IMR-90 (cell line): Measurements from ENCODE around the gene PLXNA4. TPM values are rescaled to one million over a fixed set of nuclear protein-coding genes. Genes with fewer than 3 reads are reported as not detected.

Experiments
- ATAC-seq: fragments of 200-7000 bp; cut with Tn5 transposase; 2 replicates; pipeline ENCODE4 v1.9.1; 2020; ENCODE audit warnings: low read depth, mild to moderate bottlenecking, moderate library complexity
- BruUV-seq: library from RNA; stranded (reverse); fragments of 400-500 nt; replicated peaks from 2 replicates; lab custom pipeline; 2021; lab: Mats Ljungman, UMichigan
- CTCF ChIA-PET: fragments of 300-600 bp; formaldehyde crosslinking; extraction: SDS; loops from one replicate; lab custom pipeline; 2021; ENCODE audit warnings: antibody characterized with exemption; lab: Yijun Ruan, JAX
- POLR2A ChIA-PET: fragments of 300-600 bp; sonication (Branson Sonifier 250); formaldehyde crosslinking; loops from one replicate; lab custom pipeline; 2022; ENCODE audit warnings: antibody characterized with exemption; ENCODE audit not compliant: unreplicated experiment; lab: Charles Lee
- DNase-seq: peaks from one replicate; pipeline ENCODE4 v3.0.0; 2013
- H2AFZ ChIP-seq: replicated peaks from 2 replicates; pipeline ENCODE3; 2013; ENCODE audit warnings: low read length, mild to moderate bottlenecking; ENCODE audit not compliant: poor library complexity
- H2AK5ac ChIP-seq: 2 replicates; pipeline ENCODE4 v1.6.1; 2013; ENCODE audit warnings: low read depth, low read length, inconsistent platforms
- H2AK9ac ChIP-seq: replicated peaks from 2 replicates; pipeline ENCODE3; 2013; ENCODE audit warnings: mild to moderate bottlenecking, low read depth, low read length, moderate library complexity; ENCODE audit not compliant: poor library complexity
- H2BK120ac ChIP-seq: 2 replicates; pipeline ENCODE4 v1.6.1; 2013; ENCODE audit warnings: low read depth, low read length, inconsistent platforms
- H2BK15ac ChIP-seq: 3 replicates; pipeline ENCODE4 v1.6.1; 2013; ENCODE audit warnings: low read depth, low read length, inconsistent platforms
- H2BK20ac ChIP-seq: 2 replicates; pipeline ENCODE4 v1.6.1; 2013; ENCODE audit warnings: low read depth, mild to moderate bottlenecking, inconsistent platforms, low read length, moderate library complexity
- H2BK5ac ChIP-seq: 2 replicates; pipeline ENCODE4 v1.6.1; 2013; ENCODE audit warnings: mild to moderate bottlenecking, low read depth, low read length, inconsistent platforms; ENCODE audit not compliant: poor library complexity, severe bottlenecking
- H3K14ac ChIP-seq: replicated peaks from 2 replicates; pipeline ENCODE4 v1.6.1; 2013; ENCODE audit warnings: low read depth, low read length, inconsistent platforms
- H3K18ac ChIP-seq: 2 replicates; pipeline ENCODE4 v1.6.1; 2013; ENCODE audit warnings: low read depth, low read length, control low read depth
- H3K23ac ChIP-seq: 2 replicates; pipeline ENCODE4 v1.6.1; 2013; ENCODE audit warnings: low read depth, low read length, inconsistent platforms
- H3K27ac ChIP-seq: 2 replicates; pipeline ENCODE4 v1.5.1; 2013; ENCODE audit warnings: mild to moderate bottlenecking, control low read depth, low read length; ENCODE audit not compliant: insufficient read depth
- H3K27me3 ChIP-seq: 2 replicates; pipeline ENCODE4 v1.6.1; 2013; ENCODE audit warnings: low read length; ENCODE audit not compliant: control insufficient read depth, insufficient read depth
- H3K36me3 ChIP-seq: 2 replicates; pipeline ENCODE4 v1.6.1; 2013; ENCODE audit warnings: low read length, mixed read lengths; ENCODE audit not compliant: control insufficient read depth, insufficient read depth
- H3K4ac ChIP-seq: 2 replicates; pipeline ENCODE4 v1.6.1; 2013; ENCODE audit warnings: low read depth, low read length, inconsistent platforms
- H3K4me1 ChIP-seq: 2 replicates; pipeline ENCODE4 v1.6.1; 2013; ENCODE audit warnings: low read length, mixed read lengths; ENCODE audit not compliant: control insufficient read depth, insufficient read depth
- H3K4me2 ChIP-seq: 2 replicates; pipeline ENCODE4 v1.6.1; 2013; ENCODE audit warnings: low read depth, mild to moderate bottlenecking, control low read depth, low read length, moderate library complexity
- H3K4me3 ChIP-seq: 2 replicates; pipeline ENCODE4 v1.5.1; 2013; ENCODE audit warnings: low read depth, mild to moderate bottlenecking, control low read depth, low read length, moderate library complexity; ENCODE audit not compliant: insufficient read depth
- H3K56ac ChIP-seq: 2 replicates; pipeline ENCODE4 v1.6.1; 2013; ENCODE audit warnings: low read length, inconsistent platforms; ENCODE audit not compliant: insufficient read depth; ENCODE audit errors: extremely low read depth
- H3K79me1 ChIP-seq, 2 experiments: 2 replicates each; pipeline ENCODE4 v1.6.1; 2013; ENCODE audit warnings: low read length in 2 of 2, inconsistent platforms in 1 of 2, low read depth in 1 of 2
- H3K9ac ChIP-seq: 2 replicates; pipeline ENCODE4 v1.6.1; 2013; ENCODE audit warnings: low read depth, low read length, control low read depth
- H3K9me1 ChIP-seq: 2 replicates; pipeline ENCODE4 v1.6.1; 2013; ENCODE audit warnings: low read length, inconsistent platforms; ENCODE audit not compliant: insufficient read depth
- H3K9me3 ChIP-seq: 2 replicates; pipeline ENCODE4 v1.6.1; 2013; ENCODE audit warnings: low read length; ENCODE audit not compliant: control insufficient read depth, insufficient read depth
- H4K20me1 ChIP-seq: 2 replicates; pipeline ENCODE4 v1.6.1; 2013; ENCODE audit warnings: low read length, inconsistent platforms; ENCODE audit not compliant: insufficient read depth
- H4K5ac ChIP-seq: 2 replicates; pipeline ENCODE4 v1.6.1; 2013; ENCODE audit warnings: mild to moderate bottlenecking, low read depth, low read length, control low read depth
- H4K8ac ChIP-seq, 2 experiments: 2 replicates each; pipeline ENCODE4 v1.6.1; 2013; ENCODE audit warnings: low read depth in 2 of 2, low read length in 2 of 2, control low read depth in 1 of 2, inconsistent platforms in 1 of 2
- H4K91ac ChIP-seq: 2 replicates; pipeline ENCODE4 v1.6.1; 2013; ENCODE audit warnings: low read depth, low read length, inconsistent platforms; ENCODE audit not compliant: insufficient read depth
- BHLHE40 ChIP-seq: fragments of 150-350 bp; IDR thresholded peaks from 2 replicates; pipeline ENCODE4 v1.6.1; 2016; ENCODE audit warnings: mild to moderate bottlenecking, low read depth, low read length
- CEBPB ChIP-seq: IDR thresholded peaks from 2 replicates; pipeline ENCODE4 v1.6.1; 2012; ENCODE audit warnings: low read depth, low read length, improper control_type of control experiment
- CHD1 ChIP-seq: IDR thresholded peaks from 2 replicates; pipeline ENCODE4 v1.6.1; 2012; ENCODE audit warnings: low read depth, low read length, improper control_type of control experiment
- CTCF ChIP-seq: conservative IDR thresholded peaks from 2 replicates; pipeline ENCODE4 v1.5.1; 2012; ENCODE audit warnings: mild to moderate bottlenecking, low read depth, low read length, improper control_type of control experiment
- FOS ChIP-seq: fragments of 150-350 bp; IDR thresholded peaks from 2 replicates; pipeline ENCODE4 v1.6.1; 2016; ENCODE audit warnings: low read depth, low read length
- MAFK ChIP-seq: IDR thresholded peaks from 2 replicates; pipeline ENCODE4 v1.6.1; 2012; ENCODE audit warnings: low read depth, low read length, improper control_type of control experiment
- MAZ ChIP-seq: IDR thresholded peaks from 2 replicates; pipeline ENCODE4 v1.6.1; 2012; ENCODE audit warnings: low read depth, mild to moderate bottlenecking, low read length, improper control_type of control experiment, moderate library complexity, borderline replicate concordance
- MXI1 ChIP-seq: IDR thresholded peaks from 2 replicates; pipeline ENCODE4 v1.6.1; 2012; ENCODE audit warnings: low read depth, mild to moderate bottlenecking, low read length, moderate library complexity, borderline replicate concordance
- NFE2L2 ChIP-seq: fragments of 150-350 bp; IDR thresholded peaks from 2 replicates; pipeline ENCODE4 v1.6.1; 2016; ENCODE audit warnings: low read depth, mild to moderate bottlenecking, low read length
- POLR2A ChIP-seq: IDR thresholded peaks from 2 replicates; pipeline ENCODE4 v1.6.1; 2012; ENCODE audit warnings: mild to moderate bottlenecking, low read depth, low read length
- RAD21 ChIP-seq: IDR thresholded peaks from 2 replicates; pipeline ENCODE4 v1.6.1; 2012; ENCODE audit warnings: low read length, improper control_type of control experiment
- RCOR1 ChIP-seq: IDR thresholded peaks from 2 replicates; pipeline ENCODE4 v1.6.1; 2012; ENCODE audit warnings: mild to moderate bottlenecking, low read length, improper control_type of control experiment; ENCODE audit not compliant: insufficient replicate concordance
- RFX5 ChIP-seq: IDR thresholded peaks from 2 replicates; pipeline ENCODE4 v1.8.0; 2012; ENCODE audit warnings: low read depth, mild to moderate bottlenecking, low read length, moderate library complexity
- SMC3 ChIP-seq: fragments of 150-350 bp; IDR thresholded peaks from 2 replicates; pipeline ENCODE4 v1.6.1; 2016; ENCODE audit warnings: low read depth, mild to moderate bottlenecking, antibody characterized with exemption, low read length, moderate library complexity
- USF2 ChIP-seq: fragments of 150-350 bp; IDR thresholded peaks from 2 replicates; pipeline ENCODE4 v1.6.1; 2017; ENCODE audit warnings: mild to moderate bottlenecking, antibody characterized with exemption, low read length, low read depth
- WGBS, 2 experiments: methylation state at CpG; one replicate each; pipeline versions ENCODE4 v1.1.5 to v1.1.7; 2013; ENCODE audit warnings: missing lambda C conversion rate in 2 of 2; ENCODE audit not compliant: insufficient read length in 1 of 2; ENCODE audit errors: extremely low coverage in 2 of 2; 5-methylcytosine and 5-hydroxymethylcytosine counted together
- dilution Hi-C: fragments of 300-500 bp; cut with HindIII; formaldehyde crosslinking; loops from one replicate; pipeline ENCODE4 v1.14.3; 2018; ENCODE audit warnings: low sequenced_read_pairs; ENCODE audit not compliant: unreplicated experiment
- in situ Hi-C: fragments of 300-500 bp; cut with MboI; formaldehyde crosslinking; loops from 3 replicates; pipeline ENCODE4 v1.14.3; 2019; ENCODE audit warnings: low sequenced_read_pairs, inconsistent platforms, mixed read lengths
- intact Hi-C: fragments of 100-400 bp; cut with micrococcal nuclease; formaldehyde crosslinking; loops from 2 replicates; pipeline ENCODE4 v1.10.0; 2022
- polyA plus RNA-seq, 3 experiments: library from polyadenylated mRNA; depleted of rRNA; stranded (reverse); fragments of >200 nt; gene quantifications; 2 replicates each; pipeline ENCODE4 v1.2.3, GENCODE V29; 2012; ENCODE audit warnings: low replicate concordance in 1 of 3
- total RNA-seq: library from RNA; depleted of rRNA; stranded (reverse); fragments of >200 nt; gene quantifications from 2 replicates; pipeline ENCODE4 v1.2.3, GENCODE V29; 2012

Gene PLXNA4
- total and polyA plus RNA-seq, 2 of the 4 experiments (the other 2 are of a cell fraction) = under 0.01 TPM

- CTCF ChIA-PET = no interaction called here
- no peak for TF ChIP-seq MAZ
- TF ChIP-seq FOS = no peak
- TF ChIP-seq USF2 = no peak
- TF ChIP-seq RCOR1 = no peak
- TF ChIP-seq MXI1 = no peak
- TF ChIP-seq NFE2L2 = no peak
- no peak for TF ChIP-seq RAD21
- TF ChIP-seq CEBPB = no peak
- no peak for TF ChIP-seq CHD1
- no peak for TF ChIP-seq RFX5
- no peak for TF ChIP-seq SMC3
- TF ChIP-seq POLR2A = no peak
- TF ChIP-seq MAFK = no peak
- TF ChIP-seq BHLHE40 = no peak
- no peak for TF ChIP-seq CTCF
These were observed 415.4 kb downstream of the PLXNA4 start for GRCh38 chr7:132160611-132161532.

More at GRCh38 chr7:132160611-132161532, 415.4 kb downstream of the PLXNA4 start:
- Histone ChIP-seq H3K23ac (no peak overlapping the region), H3K9ac (no peak overlapping the region), H3K18ac (no peak overlapping the region), H4K91ac (no peak overlapping the region), H2AK5ac (no peak overlapping the region), H3K4me2 (no peak overlapping the region), H3K14ac (no peak overlapping the region), H2AFZ (no peak overlapping the region), H2BK120ac (no peak overlapping the region), H2BK15ac (no peak overlapping the region), H3K27ac (no peak overlapping the region), H3K4me3 (no peak overlapping the region), H3K4me1 (no peaks in the 10 kb centered on the region), H3K27me3 (no peaks in the 10 kb centered on the region; the same call in 1 of the 2 replicates), H3K4ac (no peak overlapping the region), H4K5ac (no peak overlapping the region), H3K56ac (no peak overlapping the region), H3K9me3 (no peaks in the 10 kb centered on the region), H4K8ac (no peak overlapping the region), H2BK20ac (no peak overlapping the region), H2AK9ac (no peak overlapping the region), H4K20me1 (no peaks in the 10 kb centered on the region), H2BK5ac (no peak overlapping the region), H3K36me3 (no peaks in the 10 kb centered on the region), H3K79me1 (no peaks in the 10 kb centered on the region), H3K9me1 (no peaks in the 10 kb centered on the region)
- intact Hi-C loops = no loop called here
- BruUV-seq = no TSS peak
- dilution Hi-C loops = no loop called here
- POLR2A ChIA-PET = no interaction called here
- no peak for DNase-seq
- WGBS, 2 experiments = 59% methylated on average over 6 of the region's 10 CpGs; no CpG with 5 or more reads in 1 of the 2 experiments
- in situ Hi-C loops = no loop called here
- no peak for ATAC-seq
